PC-9 (cell line): ENCODE measurements around the gene PTGDR2. TPM values are rescaled to one million over a fixed set of nuclear protein-coding genes. Genes with fewer than 3 reads are reported as not detected.

Experiments
- BruUV-seq: library from RNA; stranded (reverse); fragments of 400-500 nt; replicated peaks from 2 replicates; lab custom pipeline; 2021; lab: Mats Ljungman, UMichigan
- CTCF ChIA-PET: fragments of 300-600 bp; sonication (Branson Sonifier 250); formaldehyde crosslinking; loops from one replicate; lab custom pipeline; 2022; ENCODE audit warnings: antibody characterized with exemption; lab: Charles Lee
- POLR2A ChIA-PET: fragments of 300-600 bp; sonication (Branson Sonifier 250); formaldehyde crosslinking; loops from one replicate; lab custom pipeline; 2022; ENCODE audit warnings: antibody characterized with exemption; ENCODE audit not compliant: unreplicated experiment; lab: Charles Lee
- DNase-seq, 2 experiments: peaks; one replicate each; pipeline versions ENCODE4 v3.0.0 to v3.0.0-alpha.2; 2015 to 2022; ENCODE audit warnings: mixed read lengths in 1 of 2
- H2AFZ ChIP-seq: fragments of 200-600 bp; sonication (generic); 2 replicates; pipeline ENCODE4 v1.8.1; 2017; ENCODE audit warnings: antibody characterized with exemption
- H3F3A ChIP-seq: fragments of 200-600 bp; sonication (generic); 2 replicates; pipeline ENCODE4 v1.8.1; 2017; ENCODE audit warnings: antibody characterized with exemption, mild to moderate bottlenecking, low read depth; ENCODE audit not compliant: insufficient read depth
- H3K27ac ChIP-seq: fragments of 200-600 bp; sonication (generic); 2 replicates; pipeline ENCODE4 v1.6.1; 2016; ENCODE audit warnings: mixed run types
- H3K27me3 ChIP-seq: fragments of 200-600 bp; sonication (generic); 2 replicates; pipeline ENCODE4 v1.6.1; 2016; ENCODE audit warnings: low read depth, mixed run types; ENCODE audit not compliant: insufficient read depth
- H3K36me3 ChIP-seq: fragments of 200-600 bp; sonication (generic); 2 replicates; pipeline ENCODE4 v1.6.1; 2016; ENCODE audit warnings: low read depth, mixed run types
- H3K4me1 ChIP-seq: fragments of 200-600 bp; sonication (generic); replicated peaks from 2 replicates; pipeline ENCODE4 v1.6.1; 2016; ENCODE audit warnings: mixed run types; ENCODE audit not compliant: insufficient read depth
- H3K4me2 ChIP-seq: fragments of 200-600 bp; sonication (generic); 2 replicates; pipeline ENCODE4 v1.6.1; 2017; ENCODE audit warnings: mixed run types
- H3K4me3 ChIP-seq: fragments of 200-600 bp; sonication (generic); 2 replicates; pipeline ENCODE4 v1.6.1; 2016; ENCODE audit warnings: mixed run types
- H3K79me2 ChIP-seq: fragments of 200-600 bp; sonication (generic); 2 replicates; pipeline ENCODE4 v1.6.1; 2017; ENCODE audit warnings: low read depth, mixed run types
- H3K9me2 ChIP-seq: fragments of 200-600 bp; sonication (generic); 2 replicates; pipeline ENCODE4 v1.8.1; 2017; ENCODE audit warnings: mild to moderate bottlenecking; ENCODE audit not compliant: insufficient read depth
- H3K9me3 ChIP-seq: fragments of 200-600 bp; sonication (generic); 2 replicates; pipeline ENCODE4 v1.8.1; 2016; ENCODE audit warnings: low read depth; ENCODE audit not compliant: insufficient read depth
- H4K20me1 ChIP-seq: fragments of 200-600 bp; sonication (generic); 2 replicates; pipeline ENCODE4 v1.8.1; 2017; ENCODE audit not compliant: insufficient read depth
- CTCF ChIP-seq: fragments of 200-600 bp; sonication (generic); conservative IDR thresholded peaks from 2 replicates; pipeline ENCODE4 v1.6.1; 2017; ENCODE audit warnings: mixed run types, antibody characterized with exemption, mild to moderate bottlenecking, moderate library complexity
- EZH2 ChIP-seq: fragments of 200-600 bp; sonication (generic); IDR thresholded peaks from 2 replicates; pipeline ENCODE4 v1.8.0; 2017; ENCODE audit warnings: antibody characterized with exemption, low read depth
- intact Hi-C: fragments of 100-400 bp; cut with micrococcal nuclease; formaldehyde crosslinking; loops from one replicate; pipeline ENCODE4 v1.10.0; 2022; ENCODE audit not compliant: unreplicated experiment
- total RNA-seq: library from RNA; stranded (reverse); gene quantifications from 2 replicates; pipeline ENCODE4 v1.2.3, GENCODE V29; 2021

The PTGDR2 gene
- total RNA-seq, 1 experiment from 2014 or later, result not detected

- intact Hi-C loops, result no loop called here
- TF ChIP-seq EZH2, result no peak
- TF ChIP-seq CTCF, result no peak
Measured at GRCh38 chr11:60838132-60838531, 17.6 kb downstream of the PTGDR2 start.

GRCh38 chr11:60836866-60837515 lies 18.8 kb downstream of the PTGDR2 start:
- ChIA-PET POLR2A (no interaction called here), CTCF (no interaction called here)
- no peaks in the 10 kb centered on the region for H4K20me1 ChIP-seq
- no peaks in the 10 kb centered on the region for H3K9me3 ChIP-seq
- no peak overlapping the region for H3K4me2 ChIP-seq
- peaks cover under 1% of the 10 kb centered on the region for H3K79me2 ChIP-seq
- no peaks in the 10 kb centered on the region for H3K9me2 ChIP-seq
- no peaks in the 10 kb centered on the region; the same call in 1 of the 2 replicates for H3K27me3 ChIP-seq
- DNase-seq, result no peak
- no peaks in the 10 kb centered on the region for H3K4me1 ChIP-seq
- H3K27ac ChIP-seq, result no peak overlapping the region
- no peaks in the 10 kb centered on the region; the same call in 1 of the 2 replicates for H3F3A ChIP-seq
- no peak overlapping the region for H3K4me3 ChIP-seq
- no peak overlapping the region for H2AFZ ChIP-seq
- TF ChIP-seq EZH2, result no peak
- TF ChIP-seq CTCF, result no peak
- intact Hi-C loops, result no loop called here
- no TSS peak for BruUV-seq
- no peaks in the 10 kb centered on the region for H3K36me3 ChIP-seq

More at GRCh38 chr11:60838132-60838531, 17.6 kb downstream of the PTGDR2 start:
- H4K20me1 ChIP-seq, result no peaks in the 10 kb centered on the region
- peaks cover 12% of the 10 kb centered on the region for H3K79me2 ChIP-seq
- no TSS peak for BruUV-seq
- no peaks in the 10 kb centered on the region for H3K36me3 ChIP-seq
- no peaks in the 10 kb centered on the region; the same call in 1 of the 2 replicates for H3K27me3 ChIP-seq
- ChIA-PET CTCF (interaction anchor here (1.6 kb wide), 1 partner anchor 61 kb away, joined by 14 read pairs; no protein-coding TSS in a partner anchor), POLR2A (no interaction called here)
- peaks cover 1% of the 10 kb centered on the region; the same call in 1 of the 2 replicates for H3K4me1 ChIP-seq
- H3K9me2 ChIP-seq, result no peaks in the 10 kb centered on the region
- no peaks in the 10 kb centered on the region for H3K9me3 ChIP-seq
- H3F3A ChIP-seq, result no peaks in the 10 kb centered on the region; the same call in 1 of the 2 replicates
- no peak overlapping the region for H3K4me3 ChIP-seq
- H3K4me2 ChIP-seq, result no peak overlapping the region
- H3K27ac ChIP-seq, result no peak overlapping the region
- H2AFZ ChIP-seq, result no peak overlapping the region
- no peak for DNase-seq

- no TSS peak for BruUV-seq
- no peaks in the 10 kb centered on the region; the same call in 1 of the 2 replicates for H3K27me3 ChIP-seq
- peaks cover 6% of the 10 kb centered on the region; the same call in 1 of the 2 replicates for H3F3A ChIP-seq
- H3K9me3 ChIP-seq, result no peaks in the 10 kb centered on the region
- no peak overlapping the region for H3K4me3 ChIP-seq
- H3K9me2 ChIP-seq, result no peaks in the 10 kb centered on the region
- H3K4me2 ChIP-seq, result no peak overlapping the region
- no peak overlapping the region for H2AFZ ChIP-seq
- no peak overlapping the region for H3K27ac ChIP-seq
- CTCF ChIA-PET, result interaction anchor here (0.6 kb wide), 1 partner anchor 54 kb away, joined by 3 read pairs; no protein-coding TSS in a partner anchor
- no peak for TF ChIP-seq EZH2
- no peak for TF ChIP-seq CTCF
- intact Hi-C loops, result no loop called here
- POLR2A ChIA-PET, result no interaction called here
- H3K79me2 ChIP-seq, result no peaks in the 10 kb centered on the region
- 0 out of 2 replicates have a peak, but pooled peaks cover 3% of the 10 kb centered on the region for H3K4me1 ChIP-seq
- no peaks in the 10 kb centered on the region for H3K36me3 ChIP-seq
- no peak for DNase-seq
- H4K20me1 ChIP-seq, result 0 out of 2 replicates have a peak, but pooled peaks cover 3% of the 10 kb centered on the region
Measured at GRCh38 chr11:60835534-60835846, 20.3 kb downstream of the PTGDR2 start.
